Endothelial cell of umbilical vein (primary cell): ENCODE measurements around the gene WDR27. TPM values are rescaled to one million over a fixed set of nuclear protein-coding genes. Genes with fewer than 3 reads are reported as not detected.

Source experiments
- BruUV-seq: library from RNA; stranded (reverse); fragments of 400-500 nt; replicated peaks from 2 replicates; lab custom pipeline; 2021; lab: Mats Ljungman, UMichigan
- CTCF ChIA-PET: fragments of 300-600, 350-600 bp; sonication (Branson Sonifier 250); formaldehyde crosslinking; loops from one replicate; lab custom pipeline; 2021; ENCODE audit warnings: antibody characterized with exemption, inconsistent platforms; lab: Charles Lee
- POLR2A ChIA-PET: fragments of 300-600, 350-600 bp; sonication (Branson Sonifier 250); formaldehyde crosslinking; loops from one replicate; lab custom pipeline; 2021; ENCODE audit warnings: antibody characterized with exemption, inconsistent platforms; lab: Charles Lee
- DNase-seq: peaks from one replicate; pipeline ENCODE4 v3.0.0-alpha.2; 2011; ENCODE audit warnings: low read depth, low spot score
- FAIRE-seq: peaks from 2 replicates; lab custom pipeline; 2011; peaks lifted over from hg19 to GRCh38; lab: Jason Lieb, UNC
- H2AFZ ChIP-seq: 2 replicates; pipeline ENCODE4 v1.6.0; 2012; ENCODE audit warnings: low read depth, low read length, control low read depth, inconsistent platforms
- H3K27ac ChIP-seq: 2 replicates; pipeline ENCODE4 v1.5.1; 2011; ENCODE audit warnings: low read depth, mild to moderate bottlenecking, control low read depth, low read length, moderate library complexity; ENCODE audit not compliant: insufficient read depth
- H3K27me3 ChIP-seq, 2 experiments: 2 replicates each; pipeline versions ENCODE4 v1.6.0 to v1.6.1; 2011; ENCODE audit warnings: low read length in 2 of 2, mixed read lengths in 1 of 2; ENCODE audit not compliant: control insufficient read depth in 2 of 2, insufficient read depth in 2 of 2
- H3K36me3 ChIP-seq, 2 experiments: 2 replicates in 1 of 2; 3 replicates in 1 of 2; pipeline ENCODE4 v1.5.1; 2011; ENCODE audit warnings: low read length in 2 of 2, mild to moderate bottlenecking in 1 of 2, moderate library complexity in 1 of 2; ENCODE audit not compliant: control insufficient read depth in 2 of 2, insufficient read depth in 2 of 2; ENCODE audit errors: extremely low read depth in 1 of 2
- H3K4me1 ChIP-seq: 3 replicates; pipeline ENCODE4 v1.5.1; 2011; ENCODE audit warnings: mild to moderate bottlenecking, low read length; ENCODE audit not compliant: control insufficient read depth, insufficient read depth; ENCODE audit errors: extremely low read depth
- H3K4me2 ChIP-seq: 2 replicates; pipeline ENCODE4 v1.6.1; 2011; ENCODE audit warnings: low read length, control low read depth, mixed read lengths; ENCODE audit not compliant: insufficient read depth
- H3K4me3 ChIP-seq, 3 experiments: fragments of 200-600 bp in 1 of 3; sonication (generic), shearing (Covaris generic) in 1 of 3; replicated peaks in 1 of 3; 2 replicates each; pipeline ENCODE4 v1.5.1; 2011 to 2016; ENCODE audit warnings: control low read depth in 3 of 3, low read length in 3 of 3, mild to moderate bottlenecking in 2 of 3, inconsistent platforms in 1 of 3, low read depth in 1 of 3, moderate library complexity in 1 of 3; ENCODE audit not compliant: insufficient read depth in 1 of 3
- H3K79me2 ChIP-seq: 2 replicates; pipeline ENCODE4 v1.6.0; 2012; ENCODE audit warnings: low read length, inconsistent platforms; ENCODE audit not compliant: control insufficient read depth, insufficient read depth
- H3K9ac ChIP-seq: replicated peaks from 2 replicates; pipeline ENCODE3; 2011; ENCODE audit warnings: low read length, control low read depth; ENCODE audit not compliant: insufficient read depth; ENCODE audit errors: extremely low read depth
- H3K9me1 ChIP-seq: replicated peaks from 3 replicates; pipeline ENCODE4 v1.6.0; 2011; ENCODE audit warnings: mild to moderate bottlenecking, low read length; ENCODE audit not compliant: control insufficient read depth, insufficient read depth; ENCODE audit errors: extremely low read depth
- H3K9me3 ChIP-seq: replicated peaks from 2 replicates; pipeline ENCODE4 v1.5.1; 2012; ENCODE audit warnings: low read length, inconsistent platforms; ENCODE audit not compliant: control insufficient read depth, insufficient read depth
- H4K20me1 ChIP-seq: replicated peaks from 2 replicates; pipeline ENCODE3; 2011; ENCODE audit warnings: mild to moderate bottlenecking, low read length; ENCODE audit not compliant: control insufficient read depth, insufficient read depth; ENCODE audit errors: extremely low read depth
- EZH2 ChIP-seq: IDR thresholded peaks from 2 replicates; pipeline ENCODE4 v1.6.1; 2012; ENCODE audit warnings: borderline replicate concordance, low read depth, mild to moderate bottlenecking, moderate library complexity, low read length, inconsistent platforms; ENCODE audit not compliant: severe bottlenecking
- FOS ChIP-seq: IDR thresholded peaks from 2 replicates; pipeline ENCODE4 v1.6.1; 2011; ENCODE audit warnings: mild to moderate bottlenecking, low read length, moderate library complexity, borderline replicate concordance; ENCODE audit not compliant: insufficient read depth
- GATA2 ChIP-seq: IDR thresholded peaks from 2 replicates; pipeline ENCODE4 v1.7.0; 2011; ENCODE audit warnings: low read depth, mild to moderate bottlenecking, moderate library complexity, mixed read lengths, low read length; ENCODE audit not compliant: insufficient read length, insufficient read depth
- JUN ChIP-seq: IDR thresholded peaks from 2 replicates; pipeline ENCODE4 v1.6.1; 2011; ENCODE audit warnings: borderline replicate concordance, low read depth; ENCODE audit not compliant: insufficient read length, insufficient read depth
- MYC ChIP-seq: IDR thresholded peaks from one replicate; pipeline ENCODE4 v1.6.1; 2011; ENCODE audit warnings: mild to moderate bottlenecking, low read depth, low read length
- POLR2A ChIP-seq: IDR thresholded peaks from 2 replicates; pipeline ENCODE4 v1.6.1; 2012; ENCODE audit warnings: low read depth, mild to moderate bottlenecking, control low read depth, low read length
- POLR2AphosphoS5 ChIP-seq: IDR thresholded peaks from 2 replicates; pipeline ENCODE4 v1.6.1; 2012; ENCODE audit warnings: low read depth, mild to moderate bottlenecking, control low read depth, low read length, moderate library complexity; ENCODE audit not compliant: insufficient read depth
- dilution Hi-C: fragments of 300-500 bp; cut with MboI; formaldehyde crosslinking; loops from one replicate; pipeline ENCODE4 v1.15.0; 2019; ENCODE audit warnings: low sequenced_read_pairs; ENCODE audit not compliant: extremely low pct_ligation_motif_present
- intact Hi-C: fragments of 100-400 bp; cut with micrococcal nuclease; formaldehyde crosslinking; loops from one replicate; pipeline ENCODE4 v1.10.0; 2022
- polyA plus RNA-seq, 4 experiments: library from polyadenylated mRNA; depleted of rRNA in 3 of 4; stranded (reverse) in 3 of 4; unstranded in 1 of 4; fragments of >200 nt; gene quantifications; 2 replicates each; pipeline versions ENCODE4 v1.2.1 to v1.2.3, GENCODE V29; 2011 to 2012; ENCODE audit warnings: missing spikeins in 1 of 4
- total RNA-seq: library from RNA; stranded (reverse); gene quantifications from 2 replicates; pipeline ENCODE4 v1.2.3, GENCODE V29; 2021
- TF ChIP-seq, protein P1 (sequence below): IDR thresholded peaks from 2 replicates; pipeline ENCODE4 v1.6.1; 2011; ENCODE audit not compliant: insufficient read depth, insufficient read length
- TF ChIP-seq, protein P2 (sequence below), 2 donors: IDR thresholded peaks; 1 replicate in 1 of 2; 2 replicates in 1 of 2; pipeline ENCODE4 v1.5.1; 2011; ENCODE audit warnings: low read length in 2 of 2, mild to moderate bottlenecking in 2 of 2, moderate library complexity in 2 of 2, control low read depth in 1 of 2, inconsistent platforms in 1 of 2, low read depth in 1 of 2; ENCODE audit not compliant: insufficient read depth in 1 of 2; ENCODE audit errors: extremely low read depth in 1 of 2

WDR27 gene
- total and polyA plus RNA-seq, 2 donors (not counting 3 experiments of a cell fraction or from before 2014, with no cell fraction given), result 60.1 to 69.7 TPM

DNA sequence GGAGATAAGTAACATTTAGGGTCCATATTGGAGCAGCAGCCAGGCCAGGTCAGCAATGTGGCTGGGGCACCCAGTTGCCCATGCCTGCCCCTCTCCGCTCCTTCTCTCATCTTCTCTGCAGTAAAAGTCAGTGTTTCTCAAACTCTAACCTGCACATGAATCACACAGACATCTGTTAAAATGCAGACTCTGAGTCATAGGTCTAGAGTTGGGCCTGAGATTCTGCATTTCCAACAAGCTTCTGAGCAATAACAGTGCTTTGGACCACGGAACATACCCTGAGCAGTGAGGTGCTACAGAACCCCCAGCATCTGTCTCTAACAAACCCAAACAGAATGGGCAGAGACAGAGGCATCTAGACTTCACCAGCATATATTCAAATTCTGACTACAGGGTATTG, 12.3 kb upstream of the WDR27 start:
- Histone ChIP-seq H3K4me1 (peaks cover under 1% of the 10 kb centered on the region), H3K4me3 (no peak overlapping the region), H2AFZ (no peak overlapping the region), H3K9ac (no peak overlapping the region), H4K20me1 (no peaks in the 10 kb centered on the region), H3K27me3 (no peaks in the 10 kb centered on the region), H3K36me3 (peaks cover 12 to 14% of the 10 kb centered on the region in 2 experiments), H3K9me3 (no peaks in the 10 kb centered on the region), H3K27ac (no peak overlapping the region), H3K4me2 (no peak overlapping the region), H3K79me2 (peaks cover 7% of the 10 kb centered on the region), H3K9me1 (no peaks in the 10 kb centered on the region)
- ChIA-PET POLR2A (no interaction called here), CTCF (no interaction called here)
- intact Hi-C loops (no loop called here), dilution Hi-C loops (no loop called here)
- TF ChIP-seq JUN, result no peak
- TF ChIP-seq FOS, result no peak
- no peak for TF ChIP-seq POLR2A
- no peak for TF ChIP-seq EZH2
- no peak for TF ChIP-seq POLR2AphosphoS5
- no peak for TF ChIP-seq GATA2
- TF ChIP-seq, protein P1, sequence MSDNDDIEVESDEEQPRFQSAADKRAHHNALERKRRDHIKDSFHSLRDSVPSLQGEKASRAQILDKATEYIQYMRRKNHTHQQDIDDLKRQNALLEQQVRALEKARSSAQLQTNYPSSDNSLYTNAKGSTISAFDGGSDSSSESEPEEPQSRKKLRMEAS, result no peak
- TF ChIP-seq MYC, result no peak
- TF ChIP-seq, protein P2, sequence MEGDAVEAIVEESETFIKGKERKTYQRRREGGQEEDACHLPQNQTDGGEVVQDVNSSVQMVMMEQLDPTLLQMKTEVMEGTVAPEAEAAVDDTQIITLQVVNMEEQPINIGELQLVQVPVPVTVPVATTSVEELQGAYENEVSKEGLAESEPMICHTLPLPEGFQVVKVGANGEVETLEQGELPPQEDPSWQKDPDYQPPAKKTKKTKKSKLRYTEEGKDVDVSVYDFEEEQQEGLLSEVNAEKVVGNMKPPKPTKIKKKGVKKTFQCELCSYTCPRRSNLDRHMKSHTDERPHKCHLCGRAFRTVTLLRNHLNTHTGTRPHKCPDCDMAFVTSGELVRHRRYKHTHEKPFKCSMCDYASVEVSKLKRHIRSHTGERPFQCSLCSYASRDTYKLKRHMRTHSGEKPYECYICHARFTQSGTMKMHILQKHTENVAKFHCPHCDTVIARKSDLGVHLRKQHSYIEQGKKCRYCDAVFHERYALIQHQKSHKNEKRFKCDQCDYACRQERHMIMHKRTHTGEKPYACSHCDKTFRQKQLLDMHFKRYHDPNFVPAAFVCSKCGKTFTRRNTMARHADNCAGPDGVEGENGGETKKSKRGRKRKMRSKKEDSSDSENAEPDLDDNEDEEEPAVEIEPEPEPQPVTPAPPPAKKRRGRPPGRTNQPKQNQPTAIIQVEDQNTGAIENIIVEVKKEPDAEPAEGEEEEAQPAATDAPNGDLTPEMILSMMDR (IDR thresholded peaks at IDR 0.05; ENCODE audit: extremely low read depth in 1 of 2, insufficient read depth in 1 of 2, low read depth in 1 of 2, low read length in 2 of 2), result no peak
- FAIRE-seq (no peak), DNase-seq (no peak)
- BruUV-seq, result no TSS peak
